HFF-Myc (cell line): ENCODE data around the gene LMCD1.

ENCODE experiments used
- DNase-seq: peaks from one replicate; pipeline ENCODE4 v3.0.0-alpha.2; 2011; ENCODE audit warnings: low read depth; ENCODE audit errors: extremely low read depth
- H3K4me3 ChIP-seq: replicated peaks from 2 replicates; pipeline ENCODE4 v1.5.1; 2011; ENCODE audit warnings: low read depth, mild to moderate bottlenecking, control low read depth, low read length
- CTCF ChIP-seq: IDR thresholded peaks from 2 replicates; pipeline ENCODE4 v1.5.1; 2012; ENCODE audit warnings: mild to moderate bottlenecking, low read depth, low read length, control low read depth; ENCODE audit errors: missing control alignments

Gene LMCD1

DNA sequence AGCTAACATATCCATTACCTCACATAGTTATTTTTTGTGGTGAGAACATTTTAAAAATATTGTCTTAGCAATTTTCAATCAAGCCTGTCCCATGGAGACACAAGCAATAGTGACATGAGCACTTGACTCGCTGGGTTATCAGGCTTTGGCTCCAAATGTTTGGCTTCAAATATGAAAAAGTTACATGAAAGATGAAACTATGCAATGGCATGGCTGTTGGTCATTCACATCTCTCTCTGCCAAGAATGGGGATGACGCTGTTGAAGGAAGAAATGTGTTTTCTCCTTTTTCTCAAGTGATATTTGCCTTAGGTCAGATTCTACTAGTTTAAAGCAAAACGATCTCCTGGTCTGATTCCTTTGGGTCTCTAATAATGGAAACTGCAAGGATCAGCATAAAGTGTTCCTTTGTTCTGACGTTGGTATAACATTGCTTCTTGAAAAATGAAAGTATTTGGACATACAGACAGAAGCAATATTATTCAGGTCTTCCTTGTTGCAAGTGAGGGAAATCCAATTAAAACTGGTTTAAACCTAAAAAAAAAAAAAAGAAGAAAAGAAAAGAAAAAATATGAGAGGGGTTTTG is 71.8 kb downstream of the LMCD1 start:
- H3K4me3 ChIP-seq, result no peak overlapping the region
- DNase-seq, result no peak
- TF ChIP-seq CTCF, result no peak

- no peak for DNase-seq
- TF ChIP-seq CTCF, result no peak
- H3K4me3 ChIP-seq, result no peak overlapping the region
Observed at GRCh38 chr3:8574040-8574669, 72.5 kb downstream of the LMCD1 start.

GRCh38 chr3:8574670-8575322 is 73.2 kb downstream of the LMCD1 start:
- DNase-seq, result no peak
- H3K4me3 ChIP-seq, result no peak overlapping the region
- no peak for TF ChIP-seq CTCF

DNA sequence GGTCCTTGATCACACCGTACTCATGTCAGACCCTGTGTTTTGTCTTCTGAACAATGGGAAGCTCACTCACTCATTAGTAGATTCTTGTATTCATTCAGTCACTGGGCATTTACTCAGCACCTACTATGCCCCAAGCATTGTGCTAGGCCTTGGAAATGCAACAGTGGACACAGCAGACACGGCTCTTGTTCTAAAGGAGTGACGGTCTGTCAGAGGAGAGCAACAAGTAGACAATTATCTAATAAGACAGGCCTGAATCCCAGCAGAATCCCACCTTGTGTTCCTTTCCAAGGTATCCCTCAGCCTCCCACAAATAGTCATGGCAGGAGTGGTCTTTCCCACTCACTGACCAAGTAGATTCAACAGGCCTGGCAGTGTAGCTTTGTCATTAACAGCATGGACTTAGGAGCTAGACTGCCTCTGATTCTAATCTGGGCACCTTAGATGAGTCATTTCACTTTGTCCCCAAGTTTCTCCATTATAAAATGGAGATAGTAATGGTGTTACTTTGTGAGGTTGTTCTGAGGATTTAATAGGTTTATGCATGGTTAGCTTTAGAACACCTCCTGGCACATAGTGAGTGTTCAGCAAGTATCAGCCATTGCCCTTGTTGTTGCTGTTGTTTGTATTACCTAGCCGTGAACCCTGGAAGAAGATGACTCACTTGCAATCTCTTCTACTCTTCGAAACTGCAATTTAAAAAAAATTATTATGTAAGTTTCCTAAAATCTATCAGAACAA is 73.9 kb downstream of the LMCD1 start:
- H3K4me3 ChIP-seq, result no peak overlapping the region
- no peak for TF ChIP-seq CTCF
- no peak for DNase-seq

- H3K4me3 ChIP-seq, result no peak overlapping the region
- TF ChIP-seq CTCF, result no peak
- DNase-seq, result no peak
Observed at GRCh38 chr3:8576436-8576835, 74.8 kb downstream of the LMCD1 start.

- DNase-seq, result no peak
- H3K4me3 ChIP-seq, result no peak overlapping the region
- TF ChIP-seq CTCF, result no peak
Observed at GRCh38 chr3:8576841-8577571, 75.4 kb downstream of the LMCD1 start.
